ENCODE data around the gene OMP.

DNA sequence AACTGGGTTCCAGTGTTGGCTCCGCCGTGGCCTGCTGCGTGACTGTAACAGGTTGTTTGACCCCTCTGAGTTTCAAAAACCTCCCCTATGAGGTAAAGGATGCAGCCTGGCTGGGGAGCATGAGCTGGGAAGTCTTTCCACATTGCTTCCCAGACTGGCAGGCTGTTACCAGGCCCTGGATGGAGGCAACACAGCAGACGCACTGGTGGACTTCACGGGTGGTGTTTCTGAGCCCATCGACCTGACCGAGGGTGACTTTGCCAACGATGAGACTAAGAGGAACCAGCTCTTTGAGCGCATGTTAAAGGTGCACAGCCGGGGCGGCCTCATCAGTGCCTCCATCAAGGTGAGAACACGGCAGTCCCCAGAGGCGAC is 11.4 kb downstream of the OMP start:
- TF ChIP-seq, protein P1, sequence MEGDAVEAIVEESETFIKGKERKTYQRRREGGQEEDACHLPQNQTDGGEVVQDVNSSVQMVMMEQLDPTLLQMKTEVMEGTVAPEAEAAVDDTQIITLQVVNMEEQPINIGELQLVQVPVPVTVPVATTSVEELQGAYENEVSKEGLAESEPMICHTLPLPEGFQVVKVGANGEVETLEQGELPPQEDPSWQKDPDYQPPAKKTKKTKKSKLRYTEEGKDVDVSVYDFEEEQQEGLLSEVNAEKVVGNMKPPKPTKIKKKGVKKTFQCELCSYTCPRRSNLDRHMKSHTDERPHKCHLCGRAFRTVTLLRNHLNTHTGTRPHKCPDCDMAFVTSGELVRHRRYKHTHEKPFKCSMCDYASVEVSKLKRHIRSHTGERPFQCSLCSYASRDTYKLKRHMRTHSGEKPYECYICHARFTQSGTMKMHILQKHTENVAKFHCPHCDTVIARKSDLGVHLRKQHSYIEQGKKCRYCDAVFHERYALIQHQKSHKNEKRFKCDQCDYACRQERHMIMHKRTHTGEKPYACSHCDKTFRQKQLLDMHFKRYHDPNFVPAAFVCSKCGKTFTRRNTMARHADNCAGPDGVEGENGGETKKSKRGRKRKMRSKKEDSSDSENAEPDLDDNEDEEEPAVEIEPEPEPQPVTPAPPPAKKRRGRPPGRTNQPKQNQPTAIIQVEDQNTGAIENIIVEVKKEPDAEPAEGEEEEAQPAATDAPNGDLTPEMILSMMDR (conservative IDR thresholded peaks at IDR 0.05; ENCODE audit: low read length) = no peak
- TF ChIP-seq EZH2phosphoT487 (IDR thresholded peaks at IDR 0.05; ENCODE audit: borderline replicate concordance) = no peak
